Upper lobe of left lung (tissue), 4 donors: ENCODE data around the gene AGRN.

ENCODE experiments used
- CTCF ChIP-seq, 6 experiments: fragments of 450-650 bp in 4 of 6; fragments of 200-600 bp in 2 of 6; sonication (generic) in 2 of 6; IDR thresholded peaks; one replicate each; pipeline ENCODE4 v1.5.1; 2016 to 2019; ENCODE audit warnings: antibody characterized with exemption in 6 of 6
- EP300 ChIP-seq, 4 donors: sonication (generic); formaldehyde crosslinking; IDR thresholded peaks; one replicate each; pipeline ENCODE4 v1.5.1; 2017; ENCODE audit warnings: antibody characterized with exemption in 4 of 4, control low read depth in 2 of 4
- POLR2A ChIP-seq, 4 donors: fragments of 450-650 bp; IDR thresholded peaks; one replicate each; pipeline ENCODE4 v1.5.1; 2016 to 2017; ENCODE audit warnings: antibody characterized with exemption in 4 of 4, mild to moderate bottlenecking in 2 of 4

DNA sequence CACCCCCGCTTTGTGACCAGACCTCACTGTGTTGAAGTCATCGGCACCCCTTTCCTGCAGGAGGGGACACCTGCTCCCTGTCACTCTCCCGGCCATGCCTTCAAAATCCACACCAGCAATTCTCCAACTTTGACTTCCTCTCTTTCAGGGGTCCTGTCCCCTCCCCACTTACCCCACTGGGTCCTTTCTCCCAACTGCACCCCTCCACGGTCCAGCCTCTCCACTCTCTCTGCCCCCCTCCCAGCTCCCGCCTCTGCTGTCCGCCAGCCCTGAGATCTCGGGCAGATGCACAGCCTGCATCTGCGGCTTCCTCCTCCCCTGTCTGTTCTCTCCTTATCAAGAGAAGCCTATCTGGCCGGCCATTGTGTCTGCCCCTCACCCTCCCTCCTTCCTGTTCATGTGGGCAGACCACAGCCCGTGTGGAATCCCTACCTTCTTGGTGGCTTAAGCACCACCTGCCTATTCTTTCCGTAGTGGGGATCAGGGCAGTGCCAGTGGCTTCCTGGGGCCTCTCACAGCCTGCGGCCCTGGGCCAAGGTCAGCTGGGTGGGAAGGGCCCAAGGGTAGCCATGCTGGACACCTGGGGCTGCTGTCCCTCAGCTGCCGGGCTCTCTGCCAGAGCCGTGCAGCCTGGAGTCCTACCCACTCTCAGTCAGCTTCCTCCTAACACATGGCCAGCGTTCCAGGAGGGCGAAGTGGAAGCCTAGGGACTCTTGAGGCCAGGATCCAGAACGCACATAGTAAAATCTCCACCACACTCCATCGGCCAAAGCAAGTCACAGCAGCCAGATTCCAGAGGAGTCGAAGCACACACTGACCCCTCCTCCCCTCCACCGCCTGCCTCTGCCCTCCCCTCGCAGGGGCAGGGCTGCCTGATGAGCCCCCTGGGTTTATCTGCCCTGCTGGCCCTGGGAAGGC, 14.9 kb upstream of the AGRN start:
- TF ChIP-seq POLR2A (IDR thresholded peaks at IDR 0.05) (no peak), CTCF (IDR thresholded peaks at IDR 0.05) (no peak), EP300 (IDR thresholded peaks at IDR 0.05) (no peak)
